PC-3 (cell line): Measurements from ENCODE around the gene ITGA3.

ENCODE experiments used
- EZH2 ChIP-seq: fragments of 300-600 bp; sonication (generic); IDR thresholded peaks from one replicate; pipeline ENCODE4 v1.6.1; 2017; ENCODE audit warnings: antibody characterized with exemption, mild to moderate bottlenecking, low read length; ENCODE audit not compliant: unreplicated experiment
- EZH2phosphoT487 ChIP-seq: fragments of 300-600 bp; sonication (generic); IDR thresholded peaks from 2 replicates; pipeline ENCODE4 v1.6.1; 2018; ENCODE audit warnings: mild to moderate bottlenecking, antibody characterized with exemption, low read length, borderline replicate concordance
- TF ChIP-seq, protein P1 (sequence below): fragments of 300-600 bp; sonication (generic); conservative IDR thresholded peaks from 2 replicates; pipeline ENCODE4 v1.5.1; 2017; ENCODE audit warnings: antibody characterized with exemption, low read depth, mild to moderate bottlenecking, low read length

DNA sequence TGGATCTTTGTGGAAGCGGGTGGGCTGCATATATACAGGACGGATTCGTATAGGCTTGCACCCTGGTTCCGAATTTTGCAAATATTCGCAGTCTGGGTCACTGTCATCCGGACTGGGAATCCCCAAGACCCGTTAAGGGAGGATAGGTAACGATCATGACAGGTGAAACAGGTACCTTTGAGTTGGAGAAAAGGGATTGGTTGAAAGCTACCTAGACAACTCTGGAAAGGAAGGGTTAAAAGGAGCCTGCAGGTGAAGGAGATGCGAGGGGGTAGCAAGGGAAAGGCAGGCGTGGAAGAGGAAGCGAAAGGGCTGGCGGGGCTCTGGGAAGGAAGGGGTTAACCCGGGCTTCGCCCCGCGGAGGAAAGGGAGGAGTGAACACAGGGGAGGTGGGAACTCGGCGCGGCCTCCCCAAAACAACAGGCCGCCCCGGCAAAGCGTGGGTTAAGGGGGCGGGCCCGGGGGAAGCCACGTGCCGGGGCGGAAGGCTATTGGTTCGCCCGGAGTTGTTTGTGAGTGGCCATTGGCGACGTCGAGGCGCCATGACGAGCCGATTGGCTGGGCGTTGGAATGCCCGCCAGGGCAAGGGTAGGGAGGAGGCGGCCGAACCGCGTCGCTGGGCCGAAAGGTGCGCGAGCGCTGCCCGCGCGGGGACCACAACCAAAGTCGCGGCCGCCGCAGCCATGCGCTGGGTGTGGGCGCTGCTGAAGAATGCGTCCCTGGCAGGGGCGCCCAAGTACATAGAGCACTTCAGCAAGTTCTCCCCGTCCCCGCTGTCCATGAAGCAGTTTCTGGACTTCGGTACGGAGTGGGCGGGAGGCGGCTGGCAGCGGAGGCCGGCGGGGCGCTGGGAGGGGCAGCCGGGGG is 39.1 kb downstream of the ITGA3 start, which contains the start of gene PDK2:
- TF ChIP-seq, protein P1, sequence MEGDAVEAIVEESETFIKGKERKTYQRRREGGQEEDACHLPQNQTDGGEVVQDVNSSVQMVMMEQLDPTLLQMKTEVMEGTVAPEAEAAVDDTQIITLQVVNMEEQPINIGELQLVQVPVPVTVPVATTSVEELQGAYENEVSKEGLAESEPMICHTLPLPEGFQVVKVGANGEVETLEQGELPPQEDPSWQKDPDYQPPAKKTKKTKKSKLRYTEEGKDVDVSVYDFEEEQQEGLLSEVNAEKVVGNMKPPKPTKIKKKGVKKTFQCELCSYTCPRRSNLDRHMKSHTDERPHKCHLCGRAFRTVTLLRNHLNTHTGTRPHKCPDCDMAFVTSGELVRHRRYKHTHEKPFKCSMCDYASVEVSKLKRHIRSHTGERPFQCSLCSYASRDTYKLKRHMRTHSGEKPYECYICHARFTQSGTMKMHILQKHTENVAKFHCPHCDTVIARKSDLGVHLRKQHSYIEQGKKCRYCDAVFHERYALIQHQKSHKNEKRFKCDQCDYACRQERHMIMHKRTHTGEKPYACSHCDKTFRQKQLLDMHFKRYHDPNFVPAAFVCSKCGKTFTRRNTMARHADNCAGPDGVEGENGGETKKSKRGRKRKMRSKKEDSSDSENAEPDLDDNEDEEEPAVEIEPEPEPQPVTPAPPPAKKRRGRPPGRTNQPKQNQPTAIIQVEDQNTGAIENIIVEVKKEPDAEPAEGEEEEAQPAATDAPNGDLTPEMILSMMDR, result no peak
- TF ChIP-seq EZH2 (no peak), EZH2phosphoT487 (no peak)
